ENCODE results near the gene IMPA2.
"Not testable (repeated sequence)": the region's sequence is repeated elsewhere in the genome, so short reads cannot be mapped to it uniquely, and the experiment has no call there.

DNA sequence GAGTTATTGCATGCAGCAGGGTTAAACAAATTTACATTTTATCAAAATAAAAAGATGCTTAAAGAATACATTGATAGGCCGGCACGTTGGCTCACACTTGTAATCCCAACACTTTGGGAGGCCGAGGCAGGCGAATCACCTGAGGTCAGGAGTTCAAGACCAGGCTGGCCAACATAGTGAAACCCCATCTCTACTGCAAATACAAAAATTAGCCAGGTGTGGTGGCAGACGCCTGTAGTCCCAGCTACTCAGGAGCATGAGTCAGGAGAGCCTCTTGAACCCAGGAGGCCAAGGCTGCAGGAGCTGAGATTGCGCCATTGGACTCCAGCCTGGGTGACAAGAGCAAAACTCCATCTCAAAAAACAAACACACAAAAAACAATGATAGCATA lies 58.2 kb downstream of the IMPA2 start:
- TF ChIP-seq, protein P1, sequence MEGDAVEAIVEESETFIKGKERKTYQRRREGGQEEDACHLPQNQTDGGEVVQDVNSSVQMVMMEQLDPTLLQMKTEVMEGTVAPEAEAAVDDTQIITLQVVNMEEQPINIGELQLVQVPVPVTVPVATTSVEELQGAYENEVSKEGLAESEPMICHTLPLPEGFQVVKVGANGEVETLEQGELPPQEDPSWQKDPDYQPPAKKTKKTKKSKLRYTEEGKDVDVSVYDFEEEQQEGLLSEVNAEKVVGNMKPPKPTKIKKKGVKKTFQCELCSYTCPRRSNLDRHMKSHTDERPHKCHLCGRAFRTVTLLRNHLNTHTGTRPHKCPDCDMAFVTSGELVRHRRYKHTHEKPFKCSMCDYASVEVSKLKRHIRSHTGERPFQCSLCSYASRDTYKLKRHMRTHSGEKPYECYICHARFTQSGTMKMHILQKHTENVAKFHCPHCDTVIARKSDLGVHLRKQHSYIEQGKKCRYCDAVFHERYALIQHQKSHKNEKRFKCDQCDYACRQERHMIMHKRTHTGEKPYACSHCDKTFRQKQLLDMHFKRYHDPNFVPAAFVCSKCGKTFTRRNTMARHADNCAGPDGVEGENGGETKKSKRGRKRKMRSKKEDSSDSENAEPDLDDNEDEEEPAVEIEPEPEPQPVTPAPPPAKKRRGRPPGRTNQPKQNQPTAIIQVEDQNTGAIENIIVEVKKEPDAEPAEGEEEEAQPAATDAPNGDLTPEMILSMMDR (IDR thresholded peaks at IDR 0.05), result not testable (repeated sequence)
- TF ChIP-seq POLR2A (IDR thresholded peaks at IDR 0.05), result not testable (repeated sequence)
